HCT116 (cell line): ENCODE results near the gene GPR150. TPM values are rescaled to one million over a fixed set of nuclear protein-coding genes. Genes with fewer than 3 reads are reported as not detected.

Experiments used
- ATAC-seq: fragments of 200-7000 bp; cut with Tn5 transposase; 2 replicates; pipeline ENCODE4 v1.9.1; 2020; ENCODE audit warnings: mild to moderate bottlenecking, moderate library complexity
- BruUV-seq: library from RNA; stranded (reverse); fragments of 400-500 nt; replicated peaks from 2 replicates; lab custom pipeline; 2021; lab: Mats Ljungman, UMichigan
- CTCF ChIA-PET: fragments of 300-600 bp; sonication (Branson Sonifier 250); formaldehyde crosslinking; loops from one replicate; lab custom pipeline; 2021; ENCODE audit warnings: antibody characterized with exemption; lab: Charles Lee
- POLR2A ChIA-PET: fragments of 300-600, 350-600 bp; sonication (Branson Sonifier 250); formaldehyde crosslinking; loops from one replicate; lab custom pipeline; 2021; ENCODE audit warnings: antibody characterized with exemption; lab: Charles Lee
- RAD21 ChIA-PET, 2 experiments: fragments of 300-600 bp; sonication (Branson Sonifier 250); formaldehyde crosslinking; loops; one replicate each; lab custom pipeline; 2023; ENCODE audit warnings: low total read pairs in 2 of 2; ENCODE audit not compliant: uncharacterized antibody in 2 of 2, unreplicated experiment in 2 of 2, low non-redundant PET in 1 of 2; lab: Charles Lee
- DNase-seq: peaks from one replicate; pipeline ENCODE4 v3.0.0-alpha.2; 2010; ENCODE audit warnings: low read depth, low spot score
- H2AFZ ChIP-seq: fragments of 200-600 bp; shearing (Covaris generic), sonication (generic); 2 replicates; pipeline ENCODE4 v1.6.1; 2017; ENCODE audit warnings: low read depth, mixed run types, mixed read lengths, antibody characterized with exemption, low read length; ENCODE audit not compliant: poor library complexity, severe bottlenecking
- H3K27ac ChIP-seq: 2 replicates; pipeline ENCODE4 v1.5.1; 2012; ENCODE audit warnings: low read depth, low read length
- H3K27me3 ChIP-seq: fragments of 200-600 bp; sonication (generic); 2 replicates; pipeline ENCODE4 v1.6.1; 2016; ENCODE audit warnings: mixed run types, low read length, mixed read lengths; ENCODE audit not compliant: insufficient read depth
- H3K36me3 ChIP-seq, 2 experiments: fragments of 200-500 bp in 1 of 2; fragments of 200-600 bp in 1 of 2; sonication (Bioruptor generic) in 1 of 2; sonication (generic) in 1 of 2; 2 replicates each; pipeline versions ENCODE4 v1.5.1 to v1.6.1; 2014 to 2016; ENCODE audit warnings: low read length in 2 of 2, inconsistent platforms in 1 of 2, mixed read lengths in 1 of 2, mixed run types in 1 of 2; ENCODE audit not compliant: insufficient read depth in 2 of 2, control insufficient read depth in 1 of 2
- H3K4me1 ChIP-seq, 2 experiments: fragments of 200-600 bp in 1 of 2; sonication (generic) in 1 of 2; 2 replicates each; pipeline versions ENCODE4 v1.5.1 to v1.6.1; 2012 to 2017; ENCODE audit warnings: low read length in 2 of 2, inconsistent platforms in 1 of 2, mild to moderate bottlenecking in 1 of 2, mixed read lengths in 1 of 2, mixed run types in 1 of 2, moderate library complexity in 1 of 2; ENCODE audit not compliant: insufficient read depth in 2 of 2, control insufficient read depth in 1 of 2
- H3K4me2 ChIP-seq: fragments of 200-600 bp; sonication (generic); 2 replicates; pipeline ENCODE4 v1.6.1; 2017; ENCODE audit warnings: mixed run types, low read length, mixed read lengths
- H3K4me3 ChIP-seq, 2 experiments: fragments of 200-600 bp in 1 of 2; sonication (generic) in 1 of 2; replicated peaks in 1 of 2; 2 replicates each; pipeline ENCODE4 v1.5.1; 2011 to 2016; ENCODE audit warnings: low read length in 2 of 2, control low read depth in 1 of 2, low read depth in 1 of 2, mild to moderate bottlenecking in 1 of 2, mixed read lengths in 1 of 2, mixed run types in 1 of 2
- H3K79me2 ChIP-seq: fragments of 200-600 bp; sonication (generic); 2 replicates; pipeline ENCODE4 v1.6.1; 2017; ENCODE audit warnings: mild to moderate bottlenecking, mixed run types, low read length, moderate library complexity, mixed read lengths; ENCODE audit not compliant: insufficient read depth
- H3K9ac ChIP-seq: fragments of 200-600 bp; sonication (generic); 2 replicates; pipeline ENCODE4 v1.6.1; 2016; ENCODE audit warnings: low read length, mixed read lengths
- H3K9me2 ChIP-seq: fragments of 200-600 bp; sonication (generic), shearing (Covaris generic); 2 replicates; pipeline ENCODE4 v1.6.1; 2017; ENCODE audit warnings: mixed run types, mild to moderate bottlenecking, moderate library complexity; ENCODE audit not compliant: insufficient read depth
- H3K9me3 ChIP-seq, 2 experiments: fragments of 200-500 bp in 1 of 2; fragments of 200-600 bp in 1 of 2; sonication (Bioruptor generic) in 1 of 2; sonication (generic) in 1 of 2; 2 replicates each; pipeline ENCODE4 v1.6.1; 2014 to 2017; ENCODE audit warnings: low read length in 2 of 2, mixed read lengths in 2 of 2, inconsistent platforms in 1 of 2, low read depth in 1 of 2, mild to moderate bottlenecking in 1 of 2, mixed run types in 1 of 2, moderate library complexity in 1 of 2; ENCODE audit not compliant: control insufficient read depth in 1 of 2, insufficient read depth in 1 of 2
- H4K20me1 ChIP-seq: fragments of 200-600 bp; sonication (generic), shearing (Covaris generic); 2 replicates; pipeline ENCODE4 v1.6.1; 2017; ENCODE audit warnings: mixed run types, mild to moderate bottlenecking, moderate library complexity; ENCODE audit not compliant: insufficient read depth
- ATF3 ChIP-seq: IDR thresholded peaks from 2 replicates; pipeline ENCODE4 v1.6.1; 2012
- CEBPB ChIP-seq: IDR thresholded peaks from 2 replicates; pipeline ENCODE4 v1.6.1; 2012; ENCODE audit warnings: low read depth
- ELF1 ChIP-seq: IDR thresholded peaks from 2 replicates; pipeline ENCODE4 v1.6.1; 2012; ENCODE audit warnings: low read depth, borderline replicate concordance
- EZH2 ChIP-seq: fragments of 200-600 bp; sonication (generic); IDR thresholded peaks from 2 replicates; pipeline ENCODE4 v1.6.1; 2017; ENCODE audit warnings: antibody characterized with exemption, mixed run types
- EZH2phosphoT487 ChIP-seq: fragments of 200-600 bp; IDR thresholded peaks from 2 replicates; pipeline ENCODE4 v1.6.1; 2018; ENCODE audit warnings: antibody characterized with exemption, borderline replicate concordance
- JUND ChIP-seq: IDR thresholded peaks from 2 replicates; pipeline ENCODE4 v1.6.1; 2012
- MAX ChIP-seq: IDR thresholded peaks from 2 replicates; pipeline ENCODE4 v1.6.1; 2012
- POLR2AphosphoS5 ChIP-seq: IDR thresholded peaks from 2 replicates; pipeline ENCODE4 v1.6.1; 2011; ENCODE audit warnings: mild to moderate bottlenecking, low read depth, low read length, moderate library complexity
- RAD21 ChIP-seq: IDR thresholded peaks from 2 replicates; pipeline ENCODE4 v1.6.1; 2012; ENCODE audit warnings: low read depth, mild to moderate bottlenecking
- SP1 ChIP-seq: IDR thresholded peaks from 2 replicates; pipeline ENCODE4 v1.6.1; 2012; ENCODE audit warnings: low read depth
- SRF ChIP-seq: IDR thresholded peaks from 2 replicates; pipeline ENCODE4 v1.6.1; 2012; ENCODE audit warnings: low read depth
- TCF7L2 ChIP-seq: IDR thresholded peaks from 2 replicates; pipeline ENCODE4 v1.7.0; 2011; ENCODE audit warnings: borderline replicate concordance, inconsistent platforms; ENCODE audit not compliant: insufficient read depth, insufficient read length; ENCODE audit errors: extremely low read depth
- ZBTB33 ChIP-seq: IDR thresholded peaks from 2 replicates; pipeline ENCODE4 v1.6.1; 2011; ENCODE audit warnings: mild to moderate bottlenecking, low read length, moderate library complexity; ENCODE audit not compliant: insufficient replicate concordance; ENCODE audit errors: extremely low read depth
- ZNF274 ChIP-seq: fragments of 200-500 bp; sonication (Bioruptor generic); IDR thresholded peaks from 2 replicates; pipeline ENCODE4 v1.6.1; 2014; ENCODE audit warnings: mild to moderate bottlenecking, low read depth, low read length, inconsistent platforms
- intact Hi-C: fragments of 100-400 bp; cut with micrococcal nuclease; formaldehyde crosslinking; loops from 2 replicates; pipeline ENCODE4 v1.10.0; 2022
- total RNA-seq: library from RNA; stranded (reverse); gene quantifications from one replicate; pipeline ENCODE4 v1.2.1, GENCODE V29; 2021; ENCODE audit not compliant: unreplicated experiment

The GPR150 gene
- total RNA-seq, 1 experiment from 2014 or later, result not detected

GRCh38 chr5:95670568-95670967 lies 50.7 kb downstream of the GPR150 start:
- ATAC-seq, result no peak
- RAD21 ChIA-PET, result no interaction called here

More at GRCh38 chr5:95670568-95670967, 50.7 kb downstream of the GPR150 start:
- Histone ChIP-seq H3K4me3 (no peak overlapping the region), H3K4me1 (no peaks in the 10 kb centered on the region), H3K79me2 (no peaks in the 10 kb centered on the region), H3K36me3 (no peaks in the 10 kb centered on the region), H3K9me3 (no peaks in the 10 kb centered on the region), H3K27me3 (no peaks in the 10 kb centered on the region), H3K9me2 (no peaks in the 10 kb centered on the region), H2AFZ (no peak overlapping the region), H4K20me1 (no peaks in the 10 kb centered on the region), H3K4me2 (no peak overlapping the region), H3K9ac (no peak overlapping the region), H3K27ac (no peak overlapping the region)
- CTCF ChIA-PET, result no interaction called here
- DNase-seq, result no peak
- no TSS peak for BruUV-seq
- intact Hi-C loops, result no loop called here
- TF ChIP-seq ATF3 (no peak), POLR2AphosphoS5 (no peak), MAX (no peak), RAD21 (no peak), ELF1 (no peak), ZBTB33 (no peak), EZH2 (no peak), ZNF274 (no peak), TCF7L2 (no peak), SRF (no peak), SP1 (no peak), JUND (no peak), EZH2phosphoT487 (no peak), CEBPB (no peak)
- POLR2A ChIA-PET, result no interaction called here

Other genes starting within 250 kb of the GPR150 start
- not detected for gene FAM81B, start 228.7 kb upstream of the GPR150 start, total RNA-seq
- 35.1 TPM for gene SKIC3, start 65.1 kb upstream of the GPR150 start, total RNA-seq
- gene ARSK, start 65.0 kb upstream of the GPR150 start, total RNA-seq, result 4.6 TPM
- 4.1 TPM for gene RFESD, start 26.7 kb downstream of the GPR150 start, total RNA-seq
- gene SPATA9, start 62.9 kb downstream of the GPR150 start, total RNA-seq, result not detected
- gene RHOBTB3, start 111.2 kb downstream of the GPR150 start, total RNA-seq, result 84.3 TPM
- gene GLRX, start 202.6 kb downstream of the GPR150 start, total RNA-seq, result 29.3 TPM